ENCODE measurements around the gene ZNF668. TPM values are rescaled to one million over a fixed set of nuclear protein-coding genes. Genes with fewer than 3 reads are reported as not detected.
A peak's percentile ranks its signal among the peaks of the same experiment; 100 is the strongest.

Gene ZNF668
- total and polyA plus RNA-seq, 7 donors = 4.8 to 12.5 (median 6.4) TPM

DNA sequence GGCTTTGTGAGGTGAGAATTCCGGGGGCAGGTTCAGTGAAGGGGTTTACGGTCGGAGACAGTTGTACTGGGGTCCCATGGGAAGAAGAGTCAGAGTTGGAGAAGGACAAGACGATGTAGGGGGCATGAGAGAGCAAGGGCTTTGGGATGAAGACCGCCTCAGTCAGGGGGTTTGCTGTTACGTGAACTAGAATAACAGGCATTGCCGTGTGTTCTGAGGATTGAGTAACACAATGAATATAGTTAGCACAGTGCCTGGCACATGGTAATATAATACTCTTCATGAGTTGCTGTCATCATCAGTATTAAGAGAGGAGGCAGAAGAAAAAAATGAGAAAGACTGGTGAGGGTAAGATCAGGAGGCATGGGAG, 759 bp upstream of the ZNF668 start:
- H3K4me3 ChIP-seq = peak overlapping the region; percentile 91 to 99 (median 97)
- TF ChIP-seq POLR2AphosphoS5 (IDR thresholded peaks at IDR 0.05) (no peak), EP300 (IDR thresholded peaks at IDR 0.05) (no peak), POLR2A (IDR thresholded peaks at IDR 0.05) (no peak)
- TF ChIP-seq, protein P1, sequence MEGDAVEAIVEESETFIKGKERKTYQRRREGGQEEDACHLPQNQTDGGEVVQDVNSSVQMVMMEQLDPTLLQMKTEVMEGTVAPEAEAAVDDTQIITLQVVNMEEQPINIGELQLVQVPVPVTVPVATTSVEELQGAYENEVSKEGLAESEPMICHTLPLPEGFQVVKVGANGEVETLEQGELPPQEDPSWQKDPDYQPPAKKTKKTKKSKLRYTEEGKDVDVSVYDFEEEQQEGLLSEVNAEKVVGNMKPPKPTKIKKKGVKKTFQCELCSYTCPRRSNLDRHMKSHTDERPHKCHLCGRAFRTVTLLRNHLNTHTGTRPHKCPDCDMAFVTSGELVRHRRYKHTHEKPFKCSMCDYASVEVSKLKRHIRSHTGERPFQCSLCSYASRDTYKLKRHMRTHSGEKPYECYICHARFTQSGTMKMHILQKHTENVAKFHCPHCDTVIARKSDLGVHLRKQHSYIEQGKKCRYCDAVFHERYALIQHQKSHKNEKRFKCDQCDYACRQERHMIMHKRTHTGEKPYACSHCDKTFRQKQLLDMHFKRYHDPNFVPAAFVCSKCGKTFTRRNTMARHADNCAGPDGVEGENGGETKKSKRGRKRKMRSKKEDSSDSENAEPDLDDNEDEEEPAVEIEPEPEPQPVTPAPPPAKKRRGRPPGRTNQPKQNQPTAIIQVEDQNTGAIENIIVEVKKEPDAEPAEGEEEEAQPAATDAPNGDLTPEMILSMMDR (IDR thresholded peaks at IDR 0.05) = no peak
- no peaks in the 10 kb centered on the region for H3K27me3 ChIP-seq
- 0 to 2% methylated on average over 7 of the region's 7 CpGs for WGBS, 2 donors
- peaks cover 0 to 31% (median 27%) of the 10 kb centered on the region in 4 donors for H3K4me1 ChIP-seq
- H3K27ac ChIP-seq = peak overlapping the region; percentile 93 to 97 (median 96)
- peaks cover 30 to 38% (median 35%) of the 10 kb centered on the region in 4 donors for H3K36me3 ChIP-seq
- DNase-seq = no peak
- intact Hi-C loops (cut with DNase I) = loop anchor here (1.0 to 2.0 kb wide), 2 partner anchors 41 to 78 kb away; partner anchors contain the start of gene STX4
- no peaks in the 10 kb centered on the region for H3K9me3 ChIP-seq

DNA sequence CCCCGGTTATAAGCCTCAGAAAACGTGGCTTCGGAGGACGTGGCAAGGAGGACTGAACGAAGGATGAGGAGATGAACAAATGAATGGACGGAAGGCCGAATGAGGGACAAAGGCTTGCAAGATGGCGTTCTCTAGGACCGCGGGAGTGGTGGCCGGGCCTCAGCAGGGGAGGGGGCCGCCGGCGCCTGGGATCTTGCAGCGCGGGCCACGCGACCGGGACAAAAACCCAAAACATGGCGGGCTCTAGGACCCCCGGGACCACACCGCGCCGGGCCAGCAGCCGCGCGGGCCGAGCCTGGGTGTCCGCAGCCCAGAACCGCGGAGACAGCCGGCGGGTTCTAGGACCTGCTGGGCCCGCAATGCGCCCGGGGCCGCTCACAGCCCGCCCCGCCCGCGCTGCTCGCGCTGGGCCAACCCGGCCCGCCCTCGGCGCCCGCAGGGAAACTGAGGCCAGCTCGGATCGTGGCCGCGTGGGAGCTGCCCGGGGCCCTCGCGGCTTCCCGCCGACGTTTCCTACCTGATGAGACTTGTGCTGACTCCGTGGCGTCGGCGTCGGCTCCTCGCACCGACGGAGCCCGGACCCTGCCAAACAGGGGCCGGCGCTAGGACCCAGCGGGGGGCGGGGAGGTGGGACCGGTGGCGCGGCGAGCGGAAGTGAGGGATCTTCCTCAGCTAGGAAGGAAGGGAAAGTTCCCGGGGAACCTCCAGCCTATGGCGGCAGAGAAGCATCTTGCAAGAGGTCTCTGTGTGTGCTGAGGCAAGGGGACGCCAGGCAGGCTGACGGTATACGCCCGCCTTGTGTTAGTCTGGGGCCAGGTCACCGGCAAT, 684 bp downstream of the ZNF668 start:
- 1% methylated on average over 83 of the region's 83 CpGs for WGBS, 2 donors
- H3K27me3 ChIP-seq = no peaks in the 10 kb centered on the region
- H3K36me3 ChIP-seq = peaks cover 16 to 24% (median 21%) of the 10 kb centered on the region in 4 donors
- H3K9me3 ChIP-seq = no peaks in the 10 kb centered on the region
- intact Hi-C loops (cut with DNase I) = loop anchor here (2.0 kb wide), 1 partner anchor 69 kb away; no protein-coding TSS in a partner anchor
- peaks cover 0 to 31% (median 27%) of the 10 kb centered on the region in 4 donors for H3K4me1 ChIP-seq
- TF ChIP-seq EP300 (IDR thresholded peaks at IDR 0.05) (peak in 1 of 4 donors; percentile 48), POLR2A (IDR thresholded peaks at IDR 0.05) (peak in 1 of 2 donors; percentile 27), POLR2AphosphoS5 (IDR thresholded peaks at IDR 0.05) (peak; percentile 10 to 34 (median 24))
- TF ChIP-seq, protein P1 (IDR thresholded peaks at IDR 0.05) = peak in 1 of 4 experiments; percentile 10
- peak overlapping the region; percentile 93 to 97 (median 96) for H3K27ac ChIP-seq
- H3K4me3 ChIP-seq = peak overlapping the region; percentile 91 to 99 (median 97)
- peak; percentile 95 for DNase-seq

DNA sequence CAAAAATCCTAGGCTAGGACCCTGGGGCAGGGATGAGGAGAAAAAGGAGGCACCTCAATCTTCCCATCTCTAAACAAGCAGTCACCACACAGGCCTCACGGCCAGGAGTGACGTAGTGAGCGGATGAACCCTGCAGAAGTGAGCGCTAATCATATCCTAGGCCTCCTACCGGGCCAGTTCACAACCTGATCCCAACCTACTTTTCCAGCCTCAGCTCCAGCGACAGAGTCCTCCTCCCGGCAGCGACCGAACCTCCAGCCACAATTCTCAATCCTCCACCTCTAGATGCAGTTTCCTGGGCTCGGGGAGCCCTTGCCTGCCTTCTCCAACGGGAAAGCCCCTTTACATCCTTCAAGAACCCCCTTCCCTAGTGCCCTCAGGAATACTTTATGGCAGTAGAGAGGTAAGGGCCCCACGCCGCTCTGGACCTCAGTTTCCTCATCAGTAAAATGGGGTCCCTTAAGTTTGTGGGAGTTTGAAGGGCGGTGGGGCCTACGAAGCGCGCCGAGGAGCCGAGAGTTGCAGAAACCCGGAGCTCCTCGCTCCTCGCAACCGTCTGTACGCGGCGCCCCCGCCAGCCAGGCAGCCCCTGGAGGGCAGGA, 1.4 kb downstream of the ZNF668 start:
- WGBS, 2 donors = 1 to 4% methylated on average over 27 of the region's 27 CpGs

DNA sequence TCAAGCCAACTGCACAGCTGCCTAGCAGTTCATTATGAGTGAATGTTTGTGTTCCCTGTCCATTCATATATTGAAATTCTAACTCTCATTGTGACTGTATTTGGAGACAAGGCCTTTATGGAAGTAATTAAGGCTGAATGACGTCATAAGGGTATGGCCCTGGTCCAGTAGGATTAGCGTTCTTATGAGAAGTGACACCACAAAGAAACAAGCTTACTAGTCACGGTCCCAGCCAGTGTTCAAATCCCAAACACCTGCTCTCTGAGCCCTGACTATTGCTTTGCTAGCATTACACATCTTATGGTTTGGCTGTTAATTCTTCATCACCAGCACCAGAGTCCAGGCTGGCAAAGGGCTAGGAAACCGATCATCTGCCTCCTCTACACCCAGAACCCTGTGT, 2.2 kb downstream of the ZNF668 start:
- 27 to 48% methylated on average over 4 of the region's 4 CpGs for WGBS, 2 donors
- Histone ChIP-seq H3K4me1 (peaks cover 0 to 31% (median 27%) of the 10 kb centered on the region in 4 donors), H3K9me3 (no peaks in the 10 kb centered on the region), H3K27me3 (no peaks in the 10 kb centered on the region), H3K4me3 (peak overlapping the region in 2 of 4 donors; percentile 91 to 99), H3K27ac (peak overlapping the region in 2 of 4 donors; percentile 93 to 96), H3K36me3 (peaks cover 4 to 9% (median 8%) of the 10 kb centered on the region in 4 donors)
- intact Hi-C loops (cut with DNase I) = loop anchor here (2.0 kb wide), 1 partner anchor 71 kb away; no protein-coding TSS in a partner anchor
- no peak for DNase-seq
- TF ChIP-seq, protein P1 (IDR thresholded peaks at IDR 0.05) = no peak
- TF ChIP-seq POLR2AphosphoS5 (IDR thresholded peaks at IDR 0.05) (no peak), EP300 (IDR thresholded peaks at IDR 0.05) (no peak), POLR2A (IDR thresholded peaks at IDR 0.05) (no peak)

More for the DNA sequence above, 1.4 kb downstream of the ZNF668 start:
- TF ChIP-seq EP300 (IDR thresholded peaks at IDR 0.05) (no peak), POLR2A (IDR thresholded peaks at IDR 0.05) (no peak), POLR2AphosphoS5 (IDR thresholded peaks at IDR 0.05) (no peak)
- intact Hi-C loops (cut with DNase I) = loop anchor here (2.0 kb wide), 1 partner anchor 70 kb away; no protein-coding TSS in a partner anchor
- Histone ChIP-seq H3K36me3 (peaks cover 11 to 16% (median 14%) of the 10 kb centered on the region in 4 donors), H3K4me1 (peaks cover 0 to 31% (median 27%) of the 10 kb centered on the region in 4 donors), H3K4me3 (peak overlapping the region; percentile 91 to 99 (median 97)), H3K9me3 (no peaks in the 10 kb centered on the region), H3K27me3 (no peaks in the 10 kb centered on the region), H3K27ac (peak overlapping the region; percentile 93 to 97 (median 96))
- peak; percentile 61 for DNase-seq

All from sigmoid colon (tissue), 7 donors.